A549 (cell line): ENCODE data around the gene DHX38.

Experiments used
- EP300 ChIP-seq, 2 experiments: fragments of >200 bp; sonication (Bioruptor Twin); formaldehyde crosslinking; IDR thresholded peaks; 2 replicates in 1 of 2; 3 replicates in 1 of 2; pipeline ENCODE4 v1.6.1; 2016 to 2017
- HOXA7 ChIP-seq: fragments of 250-450 bp; sonication (Bioruptor Pico); IDR thresholded peaks from 2 replicates; pipeline ENCODE4 v1.5.0; 2020; ENCODE audit warnings: mild to moderate bottlenecking, moderate library complexity
- HOXB5 ChIP-seq: fragments of 250-450 bp; sonication (Bioruptor Pico); IDR thresholded peaks from 2 replicates; pipeline ENCODE4 v1.5.0; 2020; ENCODE audit warnings: mild to moderate bottlenecking, moderate library complexity
- JUNB ChIP-seq: fragments of >200 bp; sonication (Bioruptor Twin); formaldehyde crosslinking; IDR thresholded peaks from 2 replicates; pipeline ENCODE4 v1.6.1; 2016
- POLR2A ChIP-seq: IDR thresholded peaks from 2 replicates; pipeline ENCODE4 v1.6.1; 2012; ENCODE audit warnings: mild to moderate bottlenecking, low read length
- RAD21 ChIP-seq, 2 experiments: fragments of >200 bp in 1 of 2; sonication (Bioruptor Twin) in 1 of 2; formaldehyde crosslinking in 1 of 2; IDR thresholded peaks in 1 of 2; conservative IDR thresholded peaks in 1 of 2; 2 replicates in 1 of 2; 3 replicates in 1 of 2; pipeline ENCODE4 v1.6.1; 2012 to 2018; ENCODE audit warnings: inconsistent platforms in 1 of 2
- RCOR1 ChIP-seq: fragments of 150-350 bp; IDR thresholded peaks from 2 replicates; pipeline ENCODE4 v1.6.1; 2014; ENCODE audit warnings: antibody characterized with exemption, low read length, low read depth
- USF2 ChIP-seq: fragments of 450-650 bp; IDR thresholded peaks from 2 replicates; pipeline ENCODE4 v1.6.1; 2014; ENCODE audit warnings: antibody characterized with exemption
- TF ChIP-seq, protein P1 (sequence below): fragments of >200 bp; sonication (Bioruptor Twin); formaldehyde crosslinking; IDR thresholded peaks from 3 replicates; pipeline ENCODE4 v1.5.1; 2016

DNA sequence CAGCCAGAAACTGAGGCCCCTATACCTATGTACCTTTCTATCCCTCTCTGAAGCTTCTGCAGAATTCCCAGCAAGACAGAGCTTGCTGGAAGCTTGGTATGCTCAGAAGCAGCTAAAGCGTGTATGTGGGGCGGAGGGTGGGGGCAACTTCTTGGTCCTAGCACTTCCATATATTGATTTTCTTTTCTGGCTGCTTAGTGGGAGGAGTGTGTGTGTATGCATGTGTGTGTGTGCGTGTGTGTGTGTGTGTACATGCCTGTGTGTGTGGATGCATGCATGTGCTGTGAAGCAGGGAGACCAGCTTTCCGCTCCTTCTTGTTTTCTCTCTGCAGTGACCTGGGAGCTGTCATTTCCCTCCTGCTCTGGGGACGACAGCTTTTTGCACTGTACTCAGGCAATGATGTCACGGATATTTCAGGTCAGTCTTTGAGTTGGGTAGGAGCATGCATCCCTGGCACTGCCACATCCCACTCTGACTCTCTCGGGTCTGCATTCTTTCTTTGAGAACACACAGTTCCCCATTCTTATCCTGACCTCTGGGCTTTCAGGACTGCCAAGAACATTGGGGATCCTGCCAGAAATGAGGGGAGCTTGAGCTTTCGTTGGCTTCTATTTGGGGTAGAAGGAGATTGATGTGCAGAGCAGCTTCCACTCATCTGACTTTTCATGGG, 20.0 kb upstream of the DHX38 start:
- TF ChIP-seq, protein P1, sequence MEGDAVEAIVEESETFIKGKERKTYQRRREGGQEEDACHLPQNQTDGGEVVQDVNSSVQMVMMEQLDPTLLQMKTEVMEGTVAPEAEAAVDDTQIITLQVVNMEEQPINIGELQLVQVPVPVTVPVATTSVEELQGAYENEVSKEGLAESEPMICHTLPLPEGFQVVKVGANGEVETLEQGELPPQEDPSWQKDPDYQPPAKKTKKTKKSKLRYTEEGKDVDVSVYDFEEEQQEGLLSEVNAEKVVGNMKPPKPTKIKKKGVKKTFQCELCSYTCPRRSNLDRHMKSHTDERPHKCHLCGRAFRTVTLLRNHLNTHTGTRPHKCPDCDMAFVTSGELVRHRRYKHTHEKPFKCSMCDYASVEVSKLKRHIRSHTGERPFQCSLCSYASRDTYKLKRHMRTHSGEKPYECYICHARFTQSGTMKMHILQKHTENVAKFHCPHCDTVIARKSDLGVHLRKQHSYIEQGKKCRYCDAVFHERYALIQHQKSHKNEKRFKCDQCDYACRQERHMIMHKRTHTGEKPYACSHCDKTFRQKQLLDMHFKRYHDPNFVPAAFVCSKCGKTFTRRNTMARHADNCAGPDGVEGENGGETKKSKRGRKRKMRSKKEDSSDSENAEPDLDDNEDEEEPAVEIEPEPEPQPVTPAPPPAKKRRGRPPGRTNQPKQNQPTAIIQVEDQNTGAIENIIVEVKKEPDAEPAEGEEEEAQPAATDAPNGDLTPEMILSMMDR = no peak
- TF ChIP-seq RCOR1 (no peak), HOXB5 (CRISPR knock-in tag) (no peak), HOXA7 (CRISPR knock-in tag) (no peak), POLR2A (no peak), RAD21 (conservative IDR thresholded peaks at IDR 0.05 in 1 of 2, IDR thresholded peaks at IDR 0.05 in 1 of 2) (no peak), JUNB (no peak), EP300 (IDR thresholded peaks at IDR 0.05) (no peak), USF2 (no peak)
